HG03378 (cell line): Measurements from ENCODE around the gene BCAS3.

ENCODE experiments used
- ATAC-seq: cut with Tn5 transposase; IDR thresholded peaks from one replicate; pipeline ENCODE4 v1.9.1; 2021; ENCODE audit warnings: mild to moderate bottlenecking, moderate library complexity; ENCODE audit not compliant: unreplicated experiment

Gene BCAS3

GRCh38 chr17:61401389-61402072, 723.9 kb downstream of the BCAS3 start:
- ATAC-seq = no peak

DNA sequence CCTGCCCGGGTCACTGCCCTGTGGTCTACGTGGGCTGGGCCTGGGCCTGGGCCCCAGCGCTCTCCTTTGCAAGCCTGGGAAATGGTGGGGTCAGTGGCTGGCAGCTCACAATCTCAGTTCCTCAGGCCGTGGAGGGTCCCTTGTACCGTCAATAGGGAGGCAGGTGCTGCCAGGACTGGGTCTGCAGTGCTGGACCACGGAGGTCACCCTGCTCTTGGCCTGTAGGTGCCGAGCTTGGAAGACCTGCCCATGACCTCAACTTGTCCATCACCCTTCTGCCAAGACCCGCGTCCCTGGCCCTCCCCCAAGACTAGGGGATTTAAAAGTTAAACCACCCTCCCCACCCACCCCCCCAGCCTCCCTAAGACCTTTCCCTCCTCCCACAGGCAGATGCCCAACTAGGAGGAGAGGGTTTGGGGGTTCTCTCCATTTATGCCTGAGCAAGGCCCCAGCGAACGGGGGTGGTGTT, 724.5 kb downstream of the BCAS3 start:
- ATAC-seq = no peak

DNA sequence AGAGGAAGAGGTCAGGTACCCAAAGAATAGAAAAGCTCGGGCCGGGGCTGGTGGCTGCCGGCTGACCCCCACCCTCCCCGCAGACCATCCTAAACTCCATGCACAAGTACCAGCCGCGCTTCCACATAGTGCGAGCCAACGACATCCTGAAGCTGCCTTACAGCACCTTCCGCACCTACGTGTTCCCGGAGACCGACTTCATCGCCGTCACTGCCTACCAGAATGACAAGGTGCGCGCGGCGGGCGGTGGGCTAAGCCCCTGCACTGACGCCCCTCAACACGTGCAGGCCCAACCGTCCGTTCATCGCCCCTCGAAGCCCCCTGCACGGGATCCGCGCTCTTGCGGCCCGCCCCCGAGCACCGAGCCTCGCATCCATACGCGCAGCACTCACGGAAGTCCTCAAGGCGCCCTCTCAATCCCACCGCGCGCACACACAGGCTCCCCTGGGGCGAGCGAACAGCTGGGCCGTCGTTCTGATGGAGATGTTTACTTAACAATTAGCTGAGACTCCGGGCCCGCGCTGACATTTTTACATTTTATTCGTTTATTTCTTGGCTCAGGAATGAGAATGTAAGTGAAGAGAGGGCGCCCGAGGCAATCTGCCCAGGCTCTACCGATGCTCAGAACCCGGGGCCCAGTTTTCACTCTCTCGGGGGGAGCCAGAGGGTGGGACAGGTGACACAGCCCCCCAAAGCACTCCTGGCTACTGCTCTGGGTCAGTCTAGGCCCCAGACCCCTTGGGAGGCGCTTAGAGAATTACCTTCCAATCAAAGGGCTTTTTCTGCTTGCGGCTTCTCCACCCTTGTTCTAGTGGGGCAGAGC, 725.5 kb downstream of the BCAS3 start:
- no peak for ATAC-seq

DNA sequence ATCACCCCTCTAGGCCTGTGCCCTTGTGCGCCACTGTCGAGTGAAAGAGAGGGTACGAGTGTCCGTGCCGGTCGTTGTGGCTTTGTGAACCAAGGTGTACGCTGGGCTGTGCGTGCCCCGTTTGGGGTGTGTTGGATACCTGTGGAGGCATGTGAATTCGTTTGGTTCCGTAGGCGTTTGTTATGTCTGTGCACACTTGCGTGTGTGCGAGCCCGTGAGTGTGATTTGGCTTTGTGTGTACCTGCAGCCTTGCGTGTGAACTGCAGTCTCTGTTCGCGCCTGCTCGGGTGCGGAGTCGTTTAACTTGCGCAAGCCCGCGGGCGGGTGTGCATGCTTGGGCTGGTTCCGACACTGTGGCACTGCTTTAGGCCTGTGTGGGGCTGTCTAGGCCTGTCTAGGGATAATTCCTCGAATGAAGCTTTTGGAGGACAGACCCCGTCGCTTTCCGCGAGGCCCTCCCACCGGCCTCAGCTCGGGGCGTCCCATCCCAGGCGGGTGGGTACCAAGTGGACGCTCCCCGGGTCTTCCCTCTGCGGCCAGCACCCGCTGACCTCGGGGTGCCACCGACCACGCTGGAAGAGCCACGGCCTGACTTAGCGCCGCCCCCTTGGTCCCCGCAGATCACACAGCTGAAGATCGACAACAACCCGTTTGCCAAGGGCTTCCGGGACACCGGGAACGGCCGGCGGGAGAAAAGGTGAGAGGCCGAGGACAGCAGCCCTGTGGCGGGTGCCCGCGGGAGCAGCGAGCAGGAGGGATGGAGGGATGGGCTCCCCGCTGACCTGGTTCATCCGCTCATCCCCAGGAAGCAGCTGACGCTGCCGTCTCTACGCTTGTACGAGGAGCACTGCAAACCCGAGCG, 726.4 kb downstream of the BCAS3 start:
- ATAC-seq = no peak

- no peak for ATAC-seq
These were observed 726.9 kb downstream of the BCAS3 start for GRCh38 chr17:61404663-61404912.

DNA sequence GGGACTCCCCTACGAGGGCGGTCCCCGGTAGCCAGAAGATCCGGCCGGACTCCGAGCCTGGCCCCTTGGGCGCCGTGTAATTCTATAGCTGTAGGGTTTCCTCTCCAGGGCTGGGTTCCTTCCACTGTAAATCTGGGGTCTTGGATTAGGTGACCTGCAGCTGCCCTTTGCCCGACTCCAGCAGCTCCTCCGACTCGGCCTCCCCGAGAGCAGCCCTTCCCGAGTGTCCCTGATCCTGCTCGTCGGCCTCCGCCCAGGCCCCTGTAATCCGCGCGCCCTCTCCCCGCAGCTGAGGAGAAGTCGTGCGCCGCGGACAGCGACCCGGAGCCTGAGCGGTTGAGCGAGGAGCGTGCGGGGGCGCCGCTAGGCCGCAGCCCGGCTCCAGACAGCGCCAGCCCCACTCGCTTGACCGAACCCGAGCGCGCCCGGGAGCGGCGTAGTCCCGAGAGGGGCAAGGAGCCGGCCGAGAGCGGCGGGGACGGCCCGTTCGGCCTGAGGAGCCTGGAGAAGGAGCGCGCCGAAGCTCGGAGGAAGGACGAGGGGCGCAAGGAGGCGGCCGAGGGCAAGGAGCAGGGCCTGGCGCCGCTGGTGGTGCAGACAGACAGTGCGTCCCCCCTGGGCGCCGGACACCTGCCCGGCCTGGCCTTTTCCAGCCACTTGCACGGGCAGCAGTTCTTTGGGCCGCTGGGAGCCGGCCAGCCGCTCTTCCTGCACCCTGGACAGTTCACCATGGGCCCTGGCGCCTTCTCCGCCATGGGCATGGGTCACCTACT, 727.4 kb downstream of the BCAS3 start:
- no peak for ATAC-seq

- ATAC-seq = no peak
These were observed 728.3 kb downstream of the BCAS3 start for GRCh38 chr17:61405686-61406536.

DNA sequence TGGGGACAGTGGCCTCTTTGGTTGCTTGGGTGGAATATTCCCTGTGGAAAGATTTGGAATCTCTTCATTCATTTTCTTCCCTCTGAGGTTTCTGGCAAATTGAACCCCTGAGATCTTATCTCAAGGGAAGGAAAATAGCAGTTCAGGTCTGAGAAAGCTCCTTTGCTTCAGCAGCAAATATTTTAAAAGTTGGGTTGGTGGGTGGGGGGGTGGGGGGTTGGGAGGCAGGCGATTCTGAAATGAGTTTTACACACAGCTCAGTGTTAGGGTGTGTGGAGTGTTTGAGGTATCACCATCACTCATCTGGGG, 728.8 kb downstream of the BCAS3 start:
- ATAC-seq = no peak

DNA sequence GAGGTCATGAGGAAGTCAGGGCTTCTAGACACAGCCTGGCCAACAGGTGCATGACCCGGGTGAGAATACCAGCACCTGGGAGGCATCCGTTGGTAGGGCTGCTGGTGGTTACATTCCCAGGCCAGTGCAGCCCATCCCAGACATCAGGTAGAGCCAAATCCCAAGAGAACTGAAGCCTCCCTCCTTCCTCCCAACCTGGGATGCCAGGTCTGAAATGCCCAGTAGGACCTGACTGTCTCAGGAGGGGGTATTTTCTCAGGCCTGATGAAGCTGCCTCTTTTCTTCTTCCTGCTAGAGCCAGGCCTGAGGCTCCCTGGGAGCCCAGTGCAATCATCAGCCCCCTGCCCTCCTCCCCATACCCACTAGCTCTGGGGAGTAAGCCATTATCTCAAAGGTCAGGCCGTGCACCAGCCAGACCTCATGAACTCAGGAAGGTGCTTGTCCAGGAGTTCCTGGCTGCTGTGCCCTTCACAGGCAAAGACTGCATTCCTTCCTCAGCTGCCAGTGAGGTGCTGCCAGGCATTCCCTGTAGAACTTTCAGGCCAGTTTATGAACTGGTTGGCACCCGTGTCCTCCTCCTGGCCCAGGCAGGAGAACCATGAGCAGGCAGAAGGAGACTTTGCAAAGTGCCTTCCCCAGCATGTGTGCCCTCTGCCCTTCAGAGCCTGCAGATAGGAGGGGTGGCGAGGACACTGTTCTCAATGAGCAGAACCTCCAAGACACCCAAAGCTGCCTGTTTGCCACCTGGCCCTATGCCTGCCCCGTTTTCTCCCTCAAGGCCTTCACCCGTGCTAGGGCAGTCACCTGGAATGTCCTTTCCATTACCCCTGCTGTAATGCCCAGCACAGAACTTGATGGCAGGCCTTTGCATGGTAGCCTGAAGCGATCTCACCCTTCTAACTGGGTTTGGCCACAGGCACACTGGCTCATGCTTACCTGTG, 729.6 kb downstream of the BCAS3 start:
- ATAC-seq = no peak

DNA sequence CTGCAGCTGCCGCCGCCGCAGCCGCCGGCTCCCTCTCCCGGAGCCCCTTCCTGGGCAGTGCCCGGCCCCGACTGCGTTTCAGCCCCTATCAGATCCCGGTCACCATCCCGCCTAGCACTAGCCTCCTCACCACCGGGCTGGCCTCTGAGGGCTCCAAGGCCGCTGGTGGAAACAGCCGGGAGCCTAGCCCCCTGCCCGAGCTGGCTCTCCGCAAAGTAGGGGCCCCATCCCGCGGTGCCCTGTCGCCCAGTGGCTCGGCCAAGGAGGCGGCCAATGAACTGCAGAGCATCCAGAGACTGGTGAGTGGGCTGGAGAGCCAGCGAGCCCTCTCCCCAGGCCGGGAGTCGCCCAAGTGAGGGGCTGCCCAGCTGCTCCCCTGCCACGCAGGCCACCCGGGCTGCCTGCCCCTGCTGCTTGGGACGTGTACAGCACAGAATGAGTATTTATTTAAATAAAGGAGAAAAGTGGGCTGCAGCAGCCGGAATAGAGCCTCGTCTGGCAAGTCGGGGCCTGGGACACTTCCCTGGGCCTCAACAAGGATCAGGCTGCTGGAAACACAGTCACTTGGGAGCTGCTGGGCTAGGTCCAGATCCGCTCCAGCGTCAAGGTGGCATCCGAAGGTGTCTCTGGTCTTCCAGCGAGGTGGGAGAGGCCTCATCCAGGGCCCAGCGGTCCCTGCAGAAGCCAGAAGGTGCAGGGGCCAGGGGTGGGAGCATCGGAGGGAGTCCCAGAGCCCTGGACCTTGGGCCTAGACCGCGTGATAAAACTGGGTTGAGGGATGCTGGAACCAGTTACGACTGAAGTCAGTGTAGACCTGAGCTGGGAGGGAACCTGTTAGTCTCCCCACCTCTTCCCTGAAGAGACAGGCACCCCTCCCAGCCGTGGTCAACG, 730.7 kb downstream of the BCAS3 start:
- no peak for ATAC-seq

DNA sequence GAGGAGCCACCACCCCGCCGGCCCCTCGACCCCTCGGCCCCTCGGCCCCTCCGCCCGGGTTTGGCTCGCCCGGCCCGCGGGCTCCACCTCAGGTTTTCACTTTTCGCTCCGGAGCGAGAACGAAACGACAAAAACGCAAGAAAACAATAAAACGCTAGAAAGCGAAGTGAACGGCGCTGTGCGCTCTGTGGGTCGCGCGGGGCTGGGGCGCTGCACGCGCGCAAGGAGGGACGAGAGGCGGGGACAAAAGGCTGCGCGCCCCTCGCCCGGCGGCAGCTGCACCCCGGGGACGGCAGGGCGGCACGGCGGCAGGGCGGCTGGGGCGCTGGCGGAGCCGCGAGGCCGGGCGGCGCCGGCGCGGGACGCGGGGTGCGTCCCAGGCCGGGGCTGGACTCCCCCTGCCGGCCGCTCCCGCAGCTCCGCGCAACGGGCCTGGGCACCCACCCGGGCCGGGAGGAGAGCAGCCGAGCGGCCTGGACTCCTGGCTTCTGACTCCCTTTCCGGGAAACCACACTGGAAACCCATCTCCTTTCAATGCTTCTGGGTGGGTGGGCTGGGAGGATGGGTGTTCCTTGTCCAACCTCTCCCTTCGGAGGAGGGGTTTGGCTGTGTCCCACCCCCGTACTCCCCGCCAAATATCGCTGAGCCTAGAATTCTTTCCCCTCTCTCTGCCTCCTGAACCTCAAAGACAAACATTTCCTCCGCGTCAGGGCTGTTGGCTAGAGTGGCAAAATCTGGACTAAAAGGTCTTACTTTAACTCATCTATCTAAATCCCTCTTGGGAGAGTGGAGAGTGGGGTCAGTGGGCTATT, 731.9 kb downstream of the BCAS3 start:
- no peak for ATAC-seq

- no peak for ATAC-seq
These were observed 732.7 kb downstream of the BCAS3 start for GRCh38 chr17:61410141-61411010.

- ATAC-seq = no peak
These were observed 733.3 kb downstream of the BCAS3 start for GRCh38 chr17:61411011-61411260.

DNA sequence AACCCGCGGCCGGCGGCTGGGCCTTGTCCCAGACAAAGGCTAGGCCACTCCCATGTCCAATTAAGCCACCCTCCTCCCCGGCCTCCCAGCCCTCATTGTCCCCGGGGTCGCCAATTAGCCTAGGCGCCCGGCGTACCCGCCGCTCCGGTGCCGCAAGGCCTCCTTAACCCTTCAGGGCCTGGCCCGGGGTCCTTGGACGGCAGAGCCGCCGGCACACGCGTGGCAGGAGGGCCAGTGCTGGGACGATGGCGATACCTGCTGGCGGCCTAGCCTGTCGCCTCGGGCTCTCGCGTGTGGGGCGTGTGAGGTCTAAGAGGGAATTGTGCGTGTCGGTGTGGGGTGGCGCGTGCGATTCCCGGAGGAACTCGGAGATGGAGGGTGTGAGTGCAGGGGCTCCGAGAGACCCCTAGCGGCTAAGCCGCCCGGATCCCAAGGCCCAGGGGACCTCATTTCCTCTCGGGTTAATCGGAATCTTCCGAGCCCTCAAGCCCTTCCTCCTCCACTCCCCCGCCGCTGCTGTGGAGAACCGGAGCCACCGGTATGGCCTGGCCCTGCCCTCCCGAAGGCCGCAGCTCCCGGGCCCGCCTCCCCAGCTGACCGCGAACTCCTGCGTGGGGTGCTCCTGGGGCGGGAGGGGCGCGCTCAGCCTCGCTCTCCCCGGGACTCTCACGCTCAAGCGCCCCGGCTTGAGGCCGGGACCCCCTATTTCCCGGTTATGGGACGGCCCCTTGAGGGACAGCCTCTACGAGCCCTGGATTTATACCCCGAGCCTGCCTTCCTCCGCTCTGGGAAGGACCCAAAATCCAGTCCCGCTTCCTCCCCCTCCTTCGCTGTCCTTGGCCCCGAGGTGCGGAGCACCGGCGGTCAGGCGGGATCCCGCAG, 733.9 kb downstream of the BCAS3 start:
- no peak for ATAC-seq

DNA sequence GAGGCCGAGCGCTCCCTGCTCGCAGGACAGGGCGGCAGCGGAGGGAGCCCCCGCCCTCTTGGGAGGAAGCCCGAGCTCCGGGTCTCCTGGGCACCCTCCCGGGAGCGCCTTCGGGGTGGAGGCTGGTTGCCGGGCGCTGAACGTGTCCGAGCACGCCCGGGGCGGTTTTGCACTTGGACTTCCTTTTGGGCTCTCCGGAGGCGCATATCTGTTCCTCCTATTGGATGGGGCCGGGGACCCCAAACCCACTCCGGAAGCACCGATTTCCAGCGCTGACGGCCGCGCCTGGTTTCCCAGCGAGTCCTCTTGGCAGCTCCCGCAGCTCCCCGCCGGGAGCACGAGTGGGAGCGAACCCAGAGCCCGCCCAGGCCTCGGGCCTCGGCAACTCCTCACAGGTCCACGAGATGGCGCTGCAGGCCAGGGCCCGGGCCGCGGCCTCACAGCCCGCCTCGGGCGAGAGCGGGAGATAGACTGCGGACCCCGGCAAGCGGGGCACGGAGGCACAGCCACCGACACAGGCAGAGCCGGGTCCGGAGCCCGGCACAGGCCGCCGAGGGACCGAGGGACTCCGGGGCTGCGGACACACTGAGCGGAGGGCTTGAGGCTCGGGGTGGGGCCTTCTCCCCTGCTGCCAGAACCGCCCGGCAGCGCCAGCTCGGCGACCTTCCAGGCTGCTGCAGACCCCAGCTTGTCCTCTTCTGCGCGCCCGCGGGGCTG, 734.6 kb downstream of the BCAS3 start:
- ATAC-seq = peak; percentile 58
